MM.1S (cell line): ENCODE measurements around the gene IGF1R.

Source experiments
- EZH2 ChIP-seq: fragments of 300-600 bp; sonication (generic); optimal IDR thresholded peaks from 2 replicates; pipeline ENCODE3; 2017; ENCODE audit warnings: low read depth, mild to moderate bottlenecking, antibody characterized with exemption, low read length, mixed read lengths
- EZH2phosphoT487 ChIP-seq: fragments of 300-600 bp; sonication (generic); IDR thresholded peaks from 2 replicates; pipeline ENCODE4 v1.6.1; 2018; ENCODE audit warnings: antibody characterized with exemption, low read length
- TF ChIP-seq, protein P1 (sequence below): fragments of 300-600 bp; sonication (generic); IDR thresholded peaks from 2 replicates; pipeline ENCODE4 v1.5.1; 2016; ENCODE audit warnings: antibody characterized with exemption, low read length, mixed read lengths

DNA sequence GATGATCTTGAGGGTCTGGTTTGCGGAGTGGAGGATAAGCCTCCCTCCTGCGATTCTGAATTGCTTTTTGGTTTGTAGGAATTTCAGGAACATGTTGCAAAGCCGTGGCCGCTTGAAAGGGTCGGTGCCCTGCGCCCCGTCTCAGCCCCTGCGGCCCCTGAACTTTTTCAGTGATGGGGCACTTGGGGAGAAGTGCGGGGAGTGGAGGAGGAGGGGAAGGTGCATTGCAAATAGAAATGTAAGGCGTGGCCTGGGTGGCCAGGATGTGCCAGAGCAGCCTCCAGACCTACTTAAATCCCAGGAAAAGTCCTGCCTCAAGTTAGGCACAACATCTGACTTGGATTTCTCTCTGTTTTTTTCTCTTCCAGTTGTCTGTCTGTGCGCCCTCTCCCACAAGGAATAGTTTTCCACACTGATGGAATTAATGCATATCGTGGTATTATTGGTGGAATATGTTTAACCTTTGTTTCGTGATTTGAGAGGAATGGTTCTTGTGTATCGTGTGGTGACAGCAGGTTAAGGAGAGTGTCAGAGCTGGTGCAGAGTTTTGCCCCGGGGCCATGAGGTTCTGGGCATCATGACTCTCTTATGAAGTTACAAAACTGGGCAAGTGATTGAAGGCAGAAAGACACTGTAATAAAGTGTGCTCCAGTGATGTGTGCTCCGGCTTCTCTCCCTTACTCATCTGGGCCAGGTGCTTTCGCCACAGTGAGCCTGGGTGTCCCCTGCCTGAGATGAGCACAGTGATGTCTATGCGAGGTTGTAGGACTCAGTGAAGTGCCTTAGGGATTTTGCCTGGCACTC, 205.5 kb downstream of the IGF1R start:
- TF ChIP-seq, protein P1, sequence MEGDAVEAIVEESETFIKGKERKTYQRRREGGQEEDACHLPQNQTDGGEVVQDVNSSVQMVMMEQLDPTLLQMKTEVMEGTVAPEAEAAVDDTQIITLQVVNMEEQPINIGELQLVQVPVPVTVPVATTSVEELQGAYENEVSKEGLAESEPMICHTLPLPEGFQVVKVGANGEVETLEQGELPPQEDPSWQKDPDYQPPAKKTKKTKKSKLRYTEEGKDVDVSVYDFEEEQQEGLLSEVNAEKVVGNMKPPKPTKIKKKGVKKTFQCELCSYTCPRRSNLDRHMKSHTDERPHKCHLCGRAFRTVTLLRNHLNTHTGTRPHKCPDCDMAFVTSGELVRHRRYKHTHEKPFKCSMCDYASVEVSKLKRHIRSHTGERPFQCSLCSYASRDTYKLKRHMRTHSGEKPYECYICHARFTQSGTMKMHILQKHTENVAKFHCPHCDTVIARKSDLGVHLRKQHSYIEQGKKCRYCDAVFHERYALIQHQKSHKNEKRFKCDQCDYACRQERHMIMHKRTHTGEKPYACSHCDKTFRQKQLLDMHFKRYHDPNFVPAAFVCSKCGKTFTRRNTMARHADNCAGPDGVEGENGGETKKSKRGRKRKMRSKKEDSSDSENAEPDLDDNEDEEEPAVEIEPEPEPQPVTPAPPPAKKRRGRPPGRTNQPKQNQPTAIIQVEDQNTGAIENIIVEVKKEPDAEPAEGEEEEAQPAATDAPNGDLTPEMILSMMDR = no peak
- TF ChIP-seq EZH2phosphoT487 (no peak), EZH2 (no peak)
